ENCODE results near the gene TNXB.
"Not testable (repeated sequence)": the region's sequence is repeated elsewhere in the genome, so short reads cannot be mapped to it uniquely, and the experiment has no call there.

The TNXB gene

GRCh38 chr6:32108094-32108627 lies 977 bp downstream of the TNXB start:
- peaks cover 40% of the 10 kb centered on the region for H3K27me3 Mint-ChIP-seq
- no peak overlapping the region for H3K4me3 Mint-ChIP-seq
- peak overlapping the region in 1 of 2 donors; percentile 23 for H3K27ac Mint-ChIP-seq
- no peak for DNase-seq
- H3K4me1 Mint-ChIP-seq = peaks cover 28% of the 10 kb centered on the region
- ATAC-seq = peak; percentile 23
- no peaks in the 10 kb centered on the region for H3K9me3 Mint-ChIP-seq

GRCh38 chr6:32107406-32107805 lies 1.7 kb downstream of the TNXB start:
- H3K4me1 Mint-ChIP-seq = peaks cover 28% of the 10 kb centered on the region
- H3K4me3 Mint-ChIP-seq = no peak overlapping the region
- H3K27ac Mint-ChIP-seq = no peak overlapping the region
- H3K27me3 Mint-ChIP-seq = peaks cover 40% of the 10 kb centered on the region
- DNase-seq = no peak
- no peaks in the 10 kb centered on the region for H3K9me3 Mint-ChIP-seq
- no peak for ATAC-seq

DNA sequence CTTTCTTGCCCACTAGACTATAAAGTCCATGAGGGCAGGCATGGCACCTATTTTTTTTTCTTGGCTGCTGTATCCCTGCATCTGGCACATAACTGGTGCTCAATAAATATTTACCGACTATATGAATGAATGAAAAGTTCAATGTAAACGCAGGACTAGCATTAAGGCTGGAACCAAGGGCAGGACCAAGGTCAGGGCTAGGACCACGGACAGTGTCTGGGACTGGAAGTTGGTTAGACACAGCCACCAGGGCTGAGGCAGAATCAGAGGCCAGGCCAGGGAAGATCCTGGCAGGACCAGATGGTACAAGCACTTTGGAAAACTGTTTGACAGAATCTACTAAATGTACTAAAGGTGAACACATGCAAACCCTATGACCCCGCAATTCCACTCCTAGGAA lies 3.7 kb downstream of the TNXB start:
- ATAC-seq = no peak
- H3K9me3 Mint-ChIP-seq = no peaks in the 10 kb centered on the region

GRCh38 chr6:32102255-32102654 lies 6.9 kb downstream of the TNXB start:
- no peak overlapping the region for H3K4me3 Mint-ChIP-seq

More for the DNA sequence above, 3.7 kb downstream of the TNXB start:
- Mint-ChIP-seq H3K4me3 (no peak overlapping the region), H3K27ac (no peak overlapping the region), H3K4me1 (peaks cover 28% of the 10 kb centered on the region), H3K27me3 (peaks cover 43% of the 10 kb centered on the region)
- no peak for DNase-seq

DNA sequence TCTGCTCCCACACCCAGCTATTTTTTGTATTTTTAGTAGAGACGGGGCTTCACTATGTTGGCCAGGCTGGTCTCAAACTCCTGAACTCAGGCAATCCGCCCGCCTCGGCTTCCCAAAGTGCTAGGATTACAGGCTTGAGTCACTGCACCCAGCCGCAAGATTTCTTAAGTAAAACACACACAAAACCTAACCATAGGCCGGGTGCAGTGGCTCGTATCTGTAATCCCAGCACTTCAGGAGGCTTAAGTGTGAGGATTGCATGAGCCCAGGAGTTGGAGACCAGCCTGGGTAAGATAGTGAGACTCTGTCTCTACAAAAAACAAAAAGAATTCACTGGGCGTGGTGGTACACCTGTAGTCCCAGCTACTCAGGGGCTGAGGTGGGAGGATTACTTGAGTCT lies 8.9 kb downstream of the TNXB start:
- not testable (repeated sequence) for H3K4me3 Mint-ChIP-seq, ATAC-seq, H3K9me3 Mint-ChIP-seq, H3K27ac Mint-ChIP-seq, DNase-seq
- Mint-ChIP-seq H3K27me3 (peaks cover 69% of the 10 kb centered on the region), H3K4me1 (peaks cover 20% of the 10 kb centered on the region)

More at GRCh38 chr6:32102255-32102654, 6.9 kb downstream of the TNXB start:
- DNase-seq (no peak), ATAC-seq (no peak)
- no peaks in the 10 kb centered on the region for H3K4me1 Mint-ChIP-seq
- no peak overlapping the region for H3K27ac Mint-ChIP-seq
- no peaks in the 10 kb centered on the region for H3K9me3 Mint-ChIP-seq
- peaks cover 53% of the 10 kb centered on the region for H3K27me3 Mint-ChIP-seq

- Mint-ChIP-seq H3K27ac (no peak overlapping the region), H3K4me3 (no peak overlapping the region), H3K27me3 (peaks cover 80% of the 10 kb centered on the region), H3K4me1 (peaks cover 21% of the 10 kb centered on the region), H3K9me3 (no peaks in the 10 kb centered on the region)
- no peak for DNase-seq
- peak; percentile 19 for ATAC-seq
Observed at GRCh38 chr6:32097364-32097763, 11.8 kb downstream of the TNXB start.

DNA sequence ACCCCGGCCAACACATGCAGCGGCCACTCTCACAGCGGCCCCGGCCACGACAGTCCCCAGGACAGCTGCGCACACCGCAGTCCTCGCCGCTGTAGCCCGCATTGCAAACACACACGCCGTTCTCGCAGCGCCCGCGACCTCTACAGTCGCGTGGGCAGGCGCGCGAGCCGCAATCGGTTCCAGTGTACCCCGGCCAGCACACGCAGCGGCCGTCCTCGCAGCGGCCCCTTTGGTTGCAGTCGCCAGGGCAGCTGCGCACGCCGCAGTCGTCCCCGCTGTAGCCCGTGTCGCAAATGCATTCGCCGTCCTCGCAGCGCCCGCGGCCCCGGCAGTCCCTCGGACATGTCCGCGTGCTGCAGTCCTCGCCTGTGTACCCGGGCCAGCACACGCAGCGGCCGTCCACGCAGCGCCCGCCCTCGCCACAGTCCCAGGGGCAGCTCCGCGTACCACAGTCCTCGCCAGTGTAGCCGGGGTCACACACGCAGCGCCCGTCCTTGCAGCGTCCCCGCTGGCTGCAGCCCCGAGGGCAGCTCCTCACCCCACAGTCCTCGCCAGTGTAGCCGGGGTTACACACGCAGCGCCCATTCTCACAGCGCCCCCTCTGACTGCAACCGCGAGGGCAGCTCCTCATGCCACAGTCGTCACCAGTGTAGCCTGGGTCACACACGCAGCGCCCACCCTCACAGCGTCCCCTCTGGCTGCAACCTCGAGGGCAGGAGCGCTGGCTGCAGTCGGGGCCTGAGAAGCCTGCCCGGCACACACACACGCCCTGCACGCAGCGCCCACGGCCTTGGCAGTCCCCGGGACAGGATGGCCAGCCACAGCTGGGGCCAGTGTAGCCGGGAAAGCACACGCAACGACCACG lies 12.5 kb downstream of the TNXB start:
- Mint-ChIP-seq H3K27me3 (peaks cover 87% of the 10 kb centered on the region), H3K4me3 (peak overlapping the region in 1 of 2 donors; percentile 58), H3K27ac (peak overlapping the region in 1 of 2 donors; percentile 87), H3K9me3 (no peaks in the 10 kb centered on the region), H3K4me1 (peaks cover 21% of the 10 kb centered on the region)
- ATAC-seq (peak; percentile 34), DNase-seq (no peak)

DNA sequence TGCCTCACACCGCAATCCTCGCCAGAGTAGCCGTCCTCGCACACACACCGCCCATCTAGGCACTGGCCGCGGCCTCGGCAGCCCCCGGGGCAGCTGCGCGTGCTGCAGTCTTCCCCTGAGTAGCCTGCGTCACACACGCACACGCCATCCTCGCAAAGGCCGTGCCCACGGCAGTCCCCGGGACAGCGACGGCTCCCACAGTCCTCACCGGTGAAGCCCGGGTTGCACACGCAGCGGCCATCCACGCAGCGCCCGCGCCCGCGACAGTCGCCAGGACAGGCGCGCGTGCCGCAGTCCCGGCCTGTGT lies 13.1 kb downstream of the TNXB start:
- Mint-ChIP-seq H3K4me3 (peak overlapping the region in 1 of 2 donors; percentile 57), H3K27me3 (peaks cover 88% of the 10 kb centered on the region), H3K4me1 (peaks cover 21% of the 10 kb centered on the region), H3K27ac (no peak overlapping the region), H3K9me3 (no peaks in the 10 kb centered on the region)
- DNase-seq = no peak
- peak; percentile 37 for ATAC-seq

DNA sequence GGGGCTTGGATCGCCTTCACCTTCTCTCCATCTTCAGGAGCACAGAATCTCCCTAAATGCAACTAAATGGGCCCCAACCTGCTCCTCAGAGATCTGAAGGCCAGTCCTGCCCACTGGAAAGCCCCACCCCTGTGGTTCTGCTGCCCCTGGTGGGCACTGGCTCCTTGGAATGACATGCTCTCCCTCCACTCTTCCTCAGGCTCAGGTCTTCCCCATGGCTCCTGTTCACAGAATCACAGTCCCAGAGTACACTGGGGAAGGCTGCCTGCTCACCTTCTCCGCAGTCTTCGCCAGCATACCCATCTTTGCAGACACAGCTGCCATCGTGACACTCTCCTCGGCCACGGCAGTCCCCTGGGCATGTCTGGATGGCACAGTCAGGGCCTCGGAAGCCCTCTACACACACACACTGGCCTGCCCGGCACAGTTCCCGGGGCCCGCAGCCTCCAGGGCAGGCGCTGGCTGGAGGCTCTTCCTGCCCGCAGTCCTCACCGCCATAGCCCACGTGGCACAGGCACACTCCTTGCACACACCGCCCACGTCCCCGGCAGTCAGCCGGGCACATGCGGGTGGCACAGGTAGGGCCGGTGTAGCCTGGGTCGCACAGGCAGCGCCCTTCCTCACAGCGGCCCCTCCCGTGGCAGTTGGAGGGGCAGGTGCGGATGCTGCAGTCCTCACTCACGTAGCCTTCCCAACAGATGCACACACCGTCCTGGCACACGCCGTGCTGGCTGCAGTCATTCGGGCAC lies 13.6 kb downstream of the TNXB start:
- Mint-ChIP-seq H3K4me3 (peak overlapping the region; percentile 9 to 57), H3K27ac (peak overlapping the region in 1 of 2 donors; percentile 73), H3K4me1 (peaks cover 21% of the 10 kb centered on the region), H3K9me3 (no peaks in the 10 kb centered on the region), H3K27me3 (peaks cover 91% of the 10 kb centered on the region)
- no peak for DNase-seq
- ATAC-seq = peak; percentile 31

GRCh38 chr6:32092760-32093497 lies 16.2 kb downstream of the TNXB start:
- no peak overlapping the region for H3K27ac Mint-ChIP-seq
- peaks cover 91% of the 10 kb centered on the region for H3K27me3 Mint-ChIP-seq
- no peak for DNase-seq
- H3K4me1 Mint-ChIP-seq = peaks cover 21% of the 10 kb centered on the region
- no peaks in the 10 kb centered on the region for H3K9me3 Mint-ChIP-seq
- H3K4me3 Mint-ChIP-seq = no peak overlapping the region
- ATAC-seq = no peak

DNA sequence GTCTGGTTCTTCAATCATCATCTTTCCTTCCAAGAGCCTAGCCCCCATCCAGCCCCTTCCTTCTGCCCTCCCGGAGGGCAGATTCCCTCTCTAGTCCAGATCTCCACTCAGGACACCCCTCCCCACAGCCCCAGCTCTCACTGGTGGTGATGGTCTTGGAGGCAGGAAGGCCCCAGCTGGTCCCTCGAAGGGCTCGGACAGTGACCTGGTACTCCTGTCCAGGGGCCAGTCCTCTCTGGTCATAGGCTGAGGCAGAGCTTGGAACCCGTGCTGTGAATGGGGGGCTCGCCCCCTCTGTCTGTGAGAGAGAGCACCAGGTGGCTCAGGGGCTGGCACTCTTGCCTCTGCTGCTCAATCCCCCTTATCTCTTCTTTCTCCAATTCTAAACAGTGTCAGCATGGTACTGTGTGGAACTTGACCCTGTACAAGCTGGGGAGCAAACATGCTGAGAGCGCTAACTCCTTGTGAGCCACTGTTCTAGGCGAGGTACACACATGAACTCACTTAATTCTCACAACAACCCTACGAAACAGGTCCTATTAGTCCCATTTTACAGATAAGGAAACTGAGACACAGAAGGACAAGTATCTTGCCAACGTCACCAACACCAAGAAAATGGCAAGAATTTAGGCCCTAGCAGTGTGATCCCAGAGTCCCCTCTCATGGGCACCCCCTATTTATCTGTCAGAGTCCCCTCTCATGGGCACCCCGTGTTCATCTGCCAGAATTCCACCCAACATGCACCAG lies 19.9 kb downstream of the TNXB start:
- no peak for ATAC-seq
- no peak for DNase-seq
- Mint-ChIP-seq H3K27ac (peak overlapping the region in 1 of 2 donors; percentile 86), H3K9me3 (no peaks in the 10 kb centered on the region), H3K4me3 (peak overlapping the region in 1 of 2 donors; percentile 44), H3K27me3 (peaks cover 86% of the 10 kb centered on the region), H3K4me1 (peaks cover 18% of the 10 kb centered on the region)

DNA sequence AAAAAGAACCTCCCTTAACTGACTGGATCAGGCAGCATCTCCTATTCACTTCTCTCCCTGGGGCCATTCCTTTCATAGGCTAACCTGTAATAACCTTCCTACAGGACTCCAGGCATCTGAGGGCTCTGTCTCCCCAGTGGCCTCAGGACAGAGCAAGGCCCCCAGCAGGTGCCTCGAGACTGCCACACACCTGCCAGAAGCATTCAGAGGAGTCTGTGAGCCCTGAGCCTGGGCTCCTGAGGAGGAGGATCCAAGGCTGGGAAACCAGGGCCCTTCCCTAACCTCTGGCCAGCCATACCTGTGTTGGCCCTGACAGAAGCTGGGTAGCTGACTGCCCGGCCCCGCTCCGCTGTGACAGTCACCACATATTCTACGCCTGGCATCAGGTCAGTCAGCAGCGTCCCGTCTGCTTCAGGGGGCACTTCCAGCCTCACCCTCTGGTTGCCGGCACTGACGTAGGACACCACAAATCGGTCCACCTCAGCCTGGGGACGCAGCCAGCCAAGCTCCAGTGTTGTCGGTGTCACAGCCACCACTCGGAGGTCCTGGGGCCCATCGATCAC lies 20.6 kb downstream of the TNXB start:
- ATAC-seq (no peak), DNase-seq (no peak)
- H3K4me1 Mint-ChIP-seq = peaks cover 18% of the 10 kb centered on the region
- peaks cover 88% of the 10 kb centered on the region for H3K27me3 Mint-ChIP-seq
- no peak overlapping the region for H3K27ac Mint-ChIP-seq
- H3K9me3 Mint-ChIP-seq = no peaks in the 10 kb centered on the region
- no peak overlapping the region for H3K4me3 Mint-ChIP-seq

- no peak overlapping the region for H3K27ac Mint-ChIP-seq
- peaks cover 18% of the 10 kb centered on the region for H3K4me1 Mint-ChIP-seq
- no peaks in the 10 kb centered on the region for H3K9me3 Mint-ChIP-seq
- H3K4me3 Mint-ChIP-seq = no peak overlapping the region
- ATAC-seq (peak; percentile 86), DNase-seq (peak; percentile 73 to 78)
- peaks cover 88% of the 10 kb centered on the region for H3K27me3 Mint-ChIP-seq
Observed at GRCh38 chr6:32087574-32088486, 21.3 kb downstream of the TNXB start.

Measured in stimulated activated naive CD8-positive, alpha-beta T cell treated with anti-CD3 and anti-CD28 coated beads, Interleukin-15, amount 100 ng/mL, for 72 hours (primary cell).